NT2/D1 (cell line): ENCODE data around the gene THNSL1.

Experiments used
- SUZ12 ChIP-seq: IDR thresholded peaks from 2 replicates; pipeline ENCODE4 v1.6.1; 2011; ENCODE audit not compliant: insufficient read length, insufficient read depth; ENCODE audit errors: extremely low read depth
- YY1 ChIP-seq: IDR thresholded peaks from 2 replicates; pipeline ENCODE4 v1.6.1; 2011; ENCODE audit not compliant: insufficient read length, insufficient read depth
- ZNF274 ChIP-seq: IDR thresholded peaks from 2 replicates; pipeline ENCODE4 v1.6.1; 2011; ENCODE audit warnings: mild to moderate bottlenecking, low read depth, low read length

- TF ChIP-seq YY1 = no peak
- TF ChIP-seq ZNF274 = no peak
- TF ChIP-seq SUZ12 = no peak
Observed at GRCh38 chr10:25071227-25071626, 54.8 kb downstream of the THNSL1 start.
